ENCODE measurements around the gene RBM33.

- TF ChIP-seq EZH2 (IDR thresholded peaks at IDR 0.05) (no peak), POLR2AphosphoS5 (IDR thresholded peaks at IDR 0.05; ENCODE audit: borderline replicate concordance, low read depth, low read length) (no peak), FOXP2 (optimal IDR thresholded peaks at IDR 0.05; ENCODE audit: control extremely low read depth, extremely low read length, insufficient read depth) (no peak)
Observed at GRCh38 chr7:155761162-155761561, 116.7 kb downstream of the RBM33 start.
